ENCODE results near the gene PIP4K2B. TPM values are rescaled to one million over a fixed set of nuclear protein-coding genes. Genes with fewer than 3 reads are reported as not detected.

Gene PIP4K2B
- total and polyA plus RNA-seq, 9 of the 15 experiments (the other 6 are each of a cell fraction or from before 2014, with no cell fraction given): 3.7 to 29.9 (median 23.0) TPM

- TF ChIP-seq CTCF (IDR thresholded peaks at IDR 0.05 in 2 of 3, conservative IDR thresholded peaks at IDR 0.05 in 1 of 3; ENCODE audit: insufficient read depth in 2 of 3, low read depth in 1 of 3, low read length in 3 of 3) (no peak), POLR3G (IDR thresholded peaks at IDR 0.05; ENCODE audit: extremely low read depth, insufficient read length, insufficient replicate concordance) (no peak), FOXK2 (conservative IDR thresholded peaks at IDR 0.05 in 1 of 2, IDR thresholded peaks at IDR 0.05 in 1 of 2; ENCODE audit: low read depth in 2 of 2) (peak in 1 of 2 experiments; percentile 51; a peak in 1 of 4 replicates), ZNF143 (CRISPR knock-in tag; IDR thresholded peaks at IDR 0.05) (no peak), NR3C1 (CRISPR knock-in tag; IDR thresholded peaks at IDR 0.05) (no peak), EP400 (IDR thresholded peaks at IDR 0.05) (peak; percentile 43; the same call in 1 of the 2 replicates), RBM39 (optimal IDR thresholded peaks at IDR 0.05; ENCODE audit: low read depth, low read length) (no peak), THRB (CRISPR knock-in tag; conservative IDR thresholded peaks at IDR 0.05) (peak; percentile 56; the same call in 1 of the 2 replicates), PCBP2 (IDR thresholded peaks at IDR 0.05; ENCODE audit: low read depth, low read length, poor library complexity, severe bottlenecking) (no peak), NEUROD1 (IDR thresholded peaks at IDR 0.05; ENCODE audit: borderline replicate concordance, low read depth, low read length, partially characterized antibody) (no peak), NKRF (IDR thresholded peaks at IDR 0.05; ENCODE audit: borderline replicate concordance) (peak; percentile 88), ZNF696 (CRISPR knock-in tag; conservative IDR thresholded peaks at IDR 0.05) (no peak), EGR1 (conservative IDR thresholded peaks at IDR 0.05) (0 out of 2 replicates have a peak, but pooled peaks have one; percentile 36), RAD51 (IDR thresholded peaks at IDR 0.05; ENCODE audit: borderline replicate concordance, low read depth) (0 out of 2 replicates have a peak, but pooled peaks have one; percentile 21), SAP30 (IDR thresholded peaks at IDR 0.05; ENCODE audit: borderline replicate concordance, insufficient read depth, low read depth, low read length, poor library complexity, severe bottlenecking) (peak; percentile 35), SUPT5H (IDR thresholded peaks at IDR 0.05) (0 out of 2 replicates have a peak, but pooled peaks have one; percentile 28), OTX1 (CRISPR knock-in tag; IDR thresholded peaks at IDR 0.05) (peak; percentile 45; the same call in 1 of the 2 replicates), CBFB (CRISPR knock-in tag; IDR thresholded peaks at IDR 0.05) (0 out of 2 replicates have a peak, but pooled peaks have one; percentile 8), NFIC (IDR thresholded peaks at IDR 0.05) (peak; percentile 89), HBP1 (CRISPR knock-in tag; IDR thresholded peaks at IDR 0.05) (peak; percentile 73)
Observed at GRCh38 chr17:38730526-38731379, 68.6 kb downstream of the PIP4K2B start (continued).
